ENCODE measurements around the gene TSPEAR. TPM values are rescaled to one million over a fixed set of nuclear protein-coding genes. Genes with fewer than 3 reads are reported as not detected.

The TSPEAR gene
- total RNA-seq, 1 experiment from 2014 or later = 2.1 TPM

DNA sequence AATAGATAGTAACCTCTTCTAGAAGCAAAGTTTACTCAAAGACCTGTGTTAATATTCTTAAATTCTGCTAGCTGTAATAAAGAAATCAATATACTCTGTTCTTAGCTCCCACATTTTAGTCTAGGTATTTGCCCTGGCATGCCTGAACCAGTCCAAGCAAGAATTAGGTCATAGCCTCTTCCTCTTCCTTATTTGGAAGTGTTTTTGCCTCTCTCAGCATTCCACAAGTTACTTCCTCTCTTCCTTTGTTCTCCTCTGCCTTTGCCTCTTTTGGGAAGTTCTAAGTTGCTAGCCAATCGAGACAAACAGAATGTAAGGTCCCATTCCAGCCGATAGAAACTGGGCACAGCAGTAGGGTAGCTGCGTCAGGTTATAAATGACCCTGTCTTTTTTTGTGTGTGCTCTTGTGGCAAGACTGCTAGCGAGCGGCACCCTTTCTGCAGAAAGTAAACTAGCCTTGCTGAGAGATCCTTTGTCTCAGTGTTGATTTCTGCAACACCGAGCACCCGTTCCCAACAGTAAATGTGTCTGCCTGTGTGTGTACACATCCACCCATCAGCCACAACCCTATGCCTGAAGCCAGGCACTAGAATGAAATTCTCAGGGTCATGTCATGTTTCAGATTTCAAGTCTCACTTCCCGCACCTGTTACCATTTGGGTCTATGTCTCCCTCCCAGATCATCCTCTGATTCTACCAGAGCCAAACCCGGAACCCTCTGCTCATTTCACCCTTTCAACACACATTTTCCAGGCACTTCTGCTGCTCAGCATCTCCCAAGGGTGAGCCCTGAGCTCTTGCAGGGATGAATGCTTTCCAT is 218.6 kb downstream of the TSPEAR start:
- Mint-ChIP-seq H3K27ac (peak overlapping the region; percentile 30; the same call in 1 of the 2 replicates), H3K27me3 (ENCODE audit: low read depth) (peaks cover 9% of the 10 kb centered on the region), H3K36me3 (peaks cover 53% of the 10 kb centered on the region), H3K4me3 (no peak overlapping the region), H3K9me3 (peaks cover 34% of the 10 kb centered on the region), H3K4me1 (peaks cover 37% of the 10 kb centered on the region)
- DNase-seq (ENCODE audit: low spot score) = no peak
- POLR2A ChIA-PET = no interaction called here
- no peak for ATAC-seq
- TF ChIP-seq ZNF121 (CRISPR knock-in tag; IDR thresholded peaks at IDR 0.05) = peak; percentile 56; the same call in 1 of the 2 replicates
- TF ChIP-seq SOX15 (CRISPR knock-in tag; IDR thresholded peaks at IDR 0.05) = no peak
- CTCF ChIA-PET = interaction anchor here (1.0 kb wide), 2 partner anchors 9 to 124 kb away, joined by 3 read pairs; no protein-coding TSS in a partner anchor

DNA sequence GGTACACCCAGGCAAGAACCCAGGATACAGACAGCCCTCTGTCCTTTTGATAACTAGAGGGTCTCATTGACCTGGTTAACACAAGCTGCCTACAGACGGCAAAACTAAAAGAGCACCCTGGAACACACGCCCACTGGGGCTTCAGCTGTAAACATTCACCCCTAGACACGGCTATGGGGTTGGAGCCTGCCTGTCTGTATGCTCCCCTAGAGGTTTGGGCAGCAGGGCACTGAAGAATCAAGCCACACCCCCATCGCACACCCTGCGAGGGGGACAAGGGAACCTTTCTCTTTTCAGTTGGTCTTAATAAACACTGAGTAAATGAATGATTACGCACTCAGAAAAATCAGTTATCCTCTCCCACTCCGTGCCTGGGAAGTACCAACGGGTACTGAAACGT is 220.6 kb downstream of the TSPEAR start:
- Mint-ChIP-seq H3K36me3 (peaks cover 55% of the 10 kb centered on the region), H3K4me3 (no peak overlapping the region), H3K9me3 (peaks cover 38% of the 10 kb centered on the region), H3K4me1 (peaks cover 24% of the 10 kb centered on the region), H3K27ac (no peak overlapping the region), H3K27me3 (ENCODE audit: low read depth) (peaks cover 9% of the 10 kb centered on the region)
- POLR2A ChIA-PET = no interaction called here
- CTCF ChIA-PET = interaction anchor here (1.3 to 2.2 kb wide), 4 partner anchors 11 to 303 kb away, joined by 5 to 7 read pairs (median 6); no protein-coding TSS in a partner anchor
- no peak for ATAC-seq
- TF ChIP-seq ZNF138 (CRISPR knock-in tag; conservative IDR thresholded peaks at IDR 0.05) = no peak
- TF ChIP-seq, protein P1, sequence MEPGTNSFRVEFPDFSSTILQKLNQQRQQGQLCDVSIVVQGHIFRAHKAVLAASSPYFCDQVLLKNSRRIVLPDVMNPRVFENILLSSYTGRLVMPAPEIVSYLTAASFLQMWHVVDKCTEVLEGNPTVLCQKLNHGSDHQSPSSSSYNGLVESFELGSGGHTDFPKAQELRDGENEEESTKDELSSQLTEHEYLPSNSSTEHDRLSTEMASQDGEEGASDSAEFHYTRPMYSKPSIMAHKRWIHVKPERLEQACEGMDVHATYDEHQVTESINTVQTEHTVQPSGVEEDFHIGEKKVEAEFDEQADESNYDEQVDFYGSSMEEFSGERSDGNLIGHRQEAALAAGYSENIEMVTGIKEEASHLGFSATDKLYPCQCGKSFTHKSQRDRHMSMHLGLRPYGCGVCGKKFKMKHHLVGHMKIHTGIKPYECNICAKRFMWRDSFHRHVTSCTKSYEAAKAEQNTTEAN (CRISPR knock-in tag; IDR thresholded peaks at IDR 0.05) = no peak
- DNase-seq (ENCODE audit: low spot score) = no peak

DNA sequence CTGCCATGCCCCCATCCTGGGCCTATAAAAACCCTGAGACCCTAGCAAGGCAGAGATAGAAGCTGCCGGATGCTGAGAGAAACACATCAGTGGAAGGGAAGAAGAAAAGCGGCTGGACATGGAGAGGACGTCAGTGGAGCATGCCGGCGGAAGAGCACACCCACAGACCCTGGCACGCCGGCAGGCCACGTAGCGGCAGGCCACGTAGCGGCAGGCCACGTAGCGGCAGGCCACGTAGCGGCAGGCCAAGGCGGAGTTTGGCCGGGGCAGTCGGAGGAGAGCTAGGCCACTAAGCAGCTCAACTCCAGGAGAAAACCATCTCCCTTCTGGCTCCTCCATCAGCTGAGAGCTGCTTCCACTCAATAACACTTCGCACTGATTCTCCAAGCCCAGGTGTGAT is 221.0 kb downstream of the TSPEAR start:
- DNase-seq (ENCODE audit: low spot score) (no peak), ATAC-seq (no peak)
- Mint-ChIP-seq H3K4me1 (peaks cover 23% of the 10 kb centered on the region), H3K27me3 (ENCODE audit: low read depth) (peaks cover 9% of the 10 kb centered on the region), H3K36me3 (peaks cover 51% of the 10 kb centered on the region), H3K27ac (no peak overlapping the region), H3K9me3 (peaks cover 38% of the 10 kb centered on the region), H3K4me3 (no peak overlapping the region)
- ChIA-PET CTCF (interaction anchor here (0.6 to 2.2 kb wide), 16 partner anchors 8 to 311 kb away, joined by 3 to 7 read pairs (median 3); partner anchors contain the start of gene UBE2G2), POLR2A (no interaction called here)
- TF ChIP-seq, protein P2, sequence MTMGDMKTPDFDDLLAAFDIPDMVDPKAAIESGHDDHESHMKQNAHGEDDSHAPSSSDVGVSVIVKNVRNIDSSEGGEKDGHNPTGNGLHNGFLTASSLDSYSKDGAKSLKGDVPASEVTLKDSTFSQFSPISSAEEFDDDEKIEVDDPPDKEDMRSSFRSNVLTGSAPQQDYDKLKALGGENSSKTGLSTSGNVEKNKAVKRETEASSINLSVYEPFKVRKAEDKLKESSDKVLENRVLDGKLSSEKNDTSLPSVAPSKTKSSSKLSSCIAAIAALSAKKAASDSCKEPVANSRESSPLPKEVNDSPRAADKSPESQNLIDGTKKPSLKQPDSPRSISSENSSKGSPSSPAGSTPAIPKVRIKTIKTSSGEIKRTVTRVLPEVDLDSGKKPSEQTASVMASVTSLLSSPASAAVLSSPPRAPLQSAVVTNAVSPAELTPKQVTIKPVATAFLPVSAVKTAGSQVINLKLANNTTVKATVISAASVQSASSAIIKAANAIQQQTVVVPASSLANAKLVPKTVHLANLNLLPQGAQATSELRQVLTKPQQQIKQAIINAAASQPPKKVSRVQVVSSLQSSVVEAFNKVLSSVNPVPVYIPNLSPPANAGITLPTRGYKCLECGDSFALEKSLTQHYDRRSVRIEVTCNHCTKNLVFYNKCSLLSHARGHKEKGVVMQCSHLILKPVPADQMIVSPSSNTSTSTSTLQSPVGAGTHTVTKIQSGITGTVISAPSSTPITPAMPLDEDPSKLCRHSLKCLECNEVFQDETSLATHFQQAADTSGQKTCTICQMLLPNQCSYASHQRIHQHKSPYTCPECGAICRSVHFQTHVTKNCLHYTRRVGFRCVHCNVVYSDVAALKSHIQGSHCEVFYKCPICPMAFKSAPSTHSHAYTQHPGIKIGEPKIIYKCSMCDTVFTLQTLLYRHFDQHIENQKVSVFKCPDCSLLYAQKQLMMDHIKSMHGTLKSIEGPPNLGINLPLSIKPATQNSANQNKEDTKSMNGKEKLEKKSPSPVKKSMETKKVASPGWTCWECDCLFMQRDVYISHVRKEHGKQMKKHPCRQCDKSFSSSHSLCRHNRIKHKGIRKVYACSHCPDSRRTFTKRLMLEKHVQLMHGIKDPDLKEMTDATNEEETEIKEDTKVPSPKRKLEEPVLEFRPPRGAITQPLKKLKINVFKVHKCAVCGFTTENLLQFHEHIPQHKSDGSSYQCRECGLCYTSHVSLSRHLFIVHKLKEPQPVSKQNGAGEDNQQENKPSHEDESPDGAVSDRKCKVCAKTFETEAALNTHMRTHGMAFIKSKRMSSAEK (CRISPR knock-in tag; IDR thresholded peaks at IDR 0.05; ENCODE audit: borderline replicate concordance) = no peak
- TF ChIP-seq JUN (CRISPR knock-in tag; IDR thresholded peaks at IDR 0.05) = no peak
- no peak for TF ChIP-seq SMAD4 (CRISPR knock-in tag; IDR thresholded peaks at IDR 0.05)
- no peak for TF ChIP-seq TEAD1 (CRISPR knock-in tag; IDR thresholded peaks at IDR 0.05)
- TF ChIP-seq, protein P3, sequence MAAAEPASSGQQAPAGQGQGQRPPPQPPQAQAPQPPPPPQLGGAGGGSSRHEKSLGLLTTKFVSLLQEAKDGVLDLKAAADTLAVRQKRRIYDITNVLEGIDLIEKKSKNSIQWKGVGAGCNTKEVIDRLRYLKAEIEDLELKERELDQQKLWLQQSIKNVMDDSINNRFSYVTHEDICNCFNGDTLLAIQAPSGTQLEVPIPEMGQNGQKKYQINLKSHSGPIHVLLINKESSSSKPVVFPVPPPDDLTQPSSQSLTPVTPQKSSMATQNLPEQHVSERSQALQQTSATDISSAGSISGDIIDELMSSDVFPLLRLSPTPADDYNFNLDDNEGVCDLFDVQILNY (CRISPR knock-in tag; IDR thresholded peaks at IDR 0.05) = no peak
- no peak for TF ChIP-seq PRRX2 (CRISPR knock-in tag; IDR thresholded peaks at IDR 0.05)
- no peak for TF ChIP-seq OVOL2 (CRISPR knock-in tag; IDR thresholded peaks at IDR 0.05; ENCODE audit: borderline replicate concordance)
- TF ChIP-seq RORB (CRISPR knock-in tag; IDR thresholded peaks at IDR 0.05) = no peak
- TF ChIP-seq ZNF263 (CRISPR knock-in tag; IDR thresholded peaks at IDR 0.05; ENCODE audit: low read depth) = no peak
- TF ChIP-seq, protein P4, sequence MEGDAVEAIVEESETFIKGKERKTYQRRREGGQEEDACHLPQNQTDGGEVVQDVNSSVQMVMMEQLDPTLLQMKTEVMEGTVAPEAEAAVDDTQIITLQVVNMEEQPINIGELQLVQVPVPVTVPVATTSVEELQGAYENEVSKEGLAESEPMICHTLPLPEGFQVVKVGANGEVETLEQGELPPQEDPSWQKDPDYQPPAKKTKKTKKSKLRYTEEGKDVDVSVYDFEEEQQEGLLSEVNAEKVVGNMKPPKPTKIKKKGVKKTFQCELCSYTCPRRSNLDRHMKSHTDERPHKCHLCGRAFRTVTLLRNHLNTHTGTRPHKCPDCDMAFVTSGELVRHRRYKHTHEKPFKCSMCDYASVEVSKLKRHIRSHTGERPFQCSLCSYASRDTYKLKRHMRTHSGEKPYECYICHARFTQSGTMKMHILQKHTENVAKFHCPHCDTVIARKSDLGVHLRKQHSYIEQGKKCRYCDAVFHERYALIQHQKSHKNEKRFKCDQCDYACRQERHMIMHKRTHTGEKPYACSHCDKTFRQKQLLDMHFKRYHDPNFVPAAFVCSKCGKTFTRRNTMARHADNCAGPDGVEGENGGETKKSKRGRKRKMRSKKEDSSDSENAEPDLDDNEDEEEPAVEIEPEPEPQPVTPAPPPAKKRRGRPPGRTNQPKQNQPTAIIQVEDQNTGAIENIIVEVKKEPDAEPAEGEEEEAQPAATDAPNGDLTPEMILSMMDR (IDR thresholded peaks at IDR 0.05) = no peak
- TF ChIP-seq ZNF138 (CRISPR knock-in tag; conservative IDR thresholded peaks at IDR 0.05) = no peak
- TF ChIP-seq SMAD3 (CRISPR knock-in tag; IDR thresholded peaks at IDR 0.05; ENCODE audit: borderline replicate concordance) = no peak
- TF ChIP-seq, protein P5, sequence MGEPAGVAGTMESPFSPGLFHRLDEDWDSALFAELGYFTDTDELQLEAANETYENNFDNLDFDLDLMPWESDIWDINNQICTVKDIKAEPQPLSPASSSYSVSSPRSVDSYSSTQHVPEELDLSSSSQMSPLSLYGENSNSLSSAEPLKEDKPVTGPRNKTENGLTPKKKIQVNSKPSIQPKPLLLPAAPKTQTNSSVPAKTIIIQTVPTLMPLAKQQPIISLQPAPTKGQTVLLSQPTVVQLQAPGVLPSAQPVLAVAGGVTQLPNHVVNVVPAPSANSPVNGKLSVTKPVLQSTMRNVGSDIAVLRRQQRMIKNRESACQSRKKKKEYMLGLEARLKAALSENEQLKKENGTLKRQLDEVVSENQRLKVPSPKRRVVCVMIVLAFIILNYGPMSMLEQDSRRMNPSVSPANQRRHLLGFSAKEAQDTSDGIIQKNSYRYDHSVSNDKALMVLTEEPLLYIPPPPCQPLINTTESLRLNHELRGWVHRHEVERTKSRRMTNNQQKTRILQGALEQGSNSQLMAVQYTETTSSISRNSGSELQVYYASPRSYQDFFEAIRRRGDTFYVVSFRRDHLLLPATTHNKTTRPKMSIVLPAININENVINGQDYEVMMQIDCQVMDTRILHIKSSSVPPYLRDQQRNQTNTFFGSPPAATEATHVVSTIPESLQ (CRISPR knock-in tag; IDR thresholded peaks at IDR 0.05) = no peak
- TF ChIP-seq NR3C1 (CRISPR knock-in tag; conservative IDR thresholded peaks at IDR 0.05; ENCODE audit: low read depth) = no peak
- TF ChIP-seq NFYB (CRISPR knock-in tag; conservative IDR thresholded peaks at IDR 0.05; ENCODE audit: low read depth) = no peak
